Fibroblast of villous mesenchyme (primary cell): Measurements from ENCODE around the gene CA12. TPM values are rescaled to one million over a fixed set of nuclear protein-coding genes. Genes with fewer than 3 reads are reported as not detected.

Experiments
- DNase-seq: peaks from one replicate; pipeline ENCODE4 v3.0.0-alpha.2; 2010; ENCODE audit warnings: low read depth
- H3K4me3 ChIP-seq: 2 replicates; pipeline ENCODE4 v1.5.1; 2011; ENCODE audit warnings: low read depth, mild to moderate bottlenecking, low read length
- CTCF ChIP-seq: IDR thresholded peaks from 2 replicates; pipeline ENCODE4 v1.5.1; 2012; ENCODE audit warnings: low read depth, mild to moderate bottlenecking, low read length; ENCODE audit not compliant: insufficient read depth
- total RNA-seq: library from RNA; depleted of rRNA; stranded (reverse); fragments of >200 nt; gene quantifications from 2 replicates; pipeline ENCODE4 v1.2.3, GENCODE V29; 2012

CA12 gene
- total RNA-seq, 1 donor: 15.1 TPM

GRCh38 chr15:63366451-63366850 lies 15.2 kb downstream of the CA12 start:
- H3K4me3 ChIP-seq: no peak overlapping the region
- DNase-seq: no peak
- no peak for TF ChIP-seq CTCF

- no peak for DNase-seq
- TF ChIP-seq CTCF: no peak
- no peak overlapping the region for H3K4me3 ChIP-seq
These were observed 16.4 kb downstream of the CA12 start for GRCh38 chr15:63365273-63365680.

GRCh38 chr15:63364399-63365272 lies 17.0 kb downstream of the CA12 start:
- DNase-seq: no peak
- TF ChIP-seq CTCF: no peak
- no peak overlapping the region for H3K4me3 ChIP-seq

GRCh38 chr15:63363292-63363691 lies 18.4 kb downstream of the CA12 start:
- H3K4me3 ChIP-seq: no peak overlapping the region
- DNase-seq: no peak
- no peak for TF ChIP-seq CTCF

- no peak for DNase-seq
- no peak for TF ChIP-seq CTCF
- no peak overlapping the region for H3K4me3 ChIP-seq
These were observed 18.8 kb downstream of the CA12 start for GRCh38 chr15:63362885-63363284.

GRCh38 chr15:63362196-63362595 lies 19.4 kb downstream of the CA12 start:
- TF ChIP-seq CTCF: no peak
- no peak overlapping the region for H3K4me3 ChIP-seq
- DNase-seq: no peak
